Hepatic stellate cell (primary cell): ENCODE results near the gene MAFF.
A peak's percentile ranks its signal among the peaks of the same experiment; 100 is the strongest.

Experiments
- DNase-seq: peaks from one replicate; pipeline ENCODE4 v3.0.0; 2011; ENCODE audit warnings: low spot score

MAFF gene

DNA sequence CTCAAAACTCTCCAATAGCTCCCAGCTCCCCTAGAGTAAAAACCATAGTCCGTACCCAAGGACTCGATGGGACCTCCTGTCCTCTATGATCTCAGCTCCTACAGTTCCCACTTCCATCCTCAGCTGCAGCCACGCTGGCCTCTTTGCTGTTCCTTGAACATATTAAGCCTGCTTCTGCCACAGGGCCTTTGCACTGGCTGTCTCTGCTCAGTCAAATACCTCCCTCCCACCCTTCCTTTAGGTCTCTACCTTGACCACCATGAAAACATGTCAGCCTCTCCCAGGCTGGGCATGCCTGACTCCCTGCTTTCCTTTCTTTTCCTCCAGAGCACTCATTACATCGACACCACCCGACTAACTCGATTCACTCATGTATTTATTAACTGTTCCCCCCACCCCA, 46.5 kb downstream of the MAFF start:
- DNase-seq: no peak

DNA sequence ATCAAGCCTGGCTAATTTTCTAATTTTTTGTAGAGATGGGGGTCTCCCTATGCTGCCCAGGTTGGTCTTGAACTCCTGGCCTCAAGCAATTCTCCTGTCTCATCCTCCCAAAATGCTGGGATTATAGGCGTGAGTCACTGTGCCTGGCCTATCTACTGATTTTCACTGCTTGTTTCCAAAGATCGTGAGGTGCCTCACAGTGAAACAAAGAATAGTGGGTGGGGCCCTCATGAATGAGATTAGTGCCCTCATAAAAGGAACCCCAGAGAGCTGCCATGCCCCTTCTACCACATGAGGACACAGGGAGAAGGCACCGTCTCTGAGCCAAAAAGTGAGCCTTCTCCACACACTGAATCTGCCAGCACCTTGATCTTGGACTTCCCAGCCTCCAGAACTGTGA, 47.5 kb downstream of the MAFF start:
- no peak for DNase-seq

DNA sequence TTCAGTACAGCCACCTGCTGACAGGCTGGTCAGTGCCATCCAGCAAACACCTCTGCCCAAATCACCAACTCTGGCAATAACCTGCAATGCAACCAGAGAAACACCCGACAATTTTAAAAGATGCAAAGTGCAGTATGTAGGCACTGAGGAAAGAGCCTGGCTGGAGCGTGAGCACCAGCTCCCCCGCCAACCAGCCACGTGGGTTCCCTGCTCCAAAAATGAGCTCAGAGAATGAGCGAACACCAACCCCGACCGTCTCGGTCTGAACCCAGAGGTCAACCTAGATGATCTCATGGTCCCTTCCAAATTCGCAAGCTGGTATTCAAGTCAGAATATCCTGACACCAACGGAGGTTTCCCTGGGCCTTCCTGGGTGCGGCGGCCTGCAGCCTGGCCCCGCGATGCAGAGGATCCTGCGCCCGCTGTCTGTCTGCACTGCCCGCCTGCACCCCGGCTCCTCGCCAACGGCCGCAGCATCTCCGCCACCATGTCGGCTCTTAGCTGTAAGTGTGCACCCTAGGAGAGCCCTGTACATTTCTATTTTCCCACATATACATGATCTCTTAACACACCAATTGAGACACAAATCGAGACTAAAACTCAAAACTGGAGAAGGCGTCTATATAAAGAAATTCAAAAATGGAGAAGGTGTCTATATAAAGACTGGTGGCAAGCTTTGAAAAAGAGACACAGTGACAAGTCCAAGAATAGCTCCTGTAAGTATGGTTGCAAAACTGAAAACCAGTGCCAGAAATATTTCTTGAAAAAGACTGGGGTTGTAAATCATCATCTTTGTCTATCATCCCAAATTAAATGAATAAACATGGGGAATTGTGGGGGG, 48.2 kb downstream of the MAFF start:
- no peak for DNase-seq

GRCh38 chr22:38250643-38251340, 49.0 kb downstream of the MAFF start:
- no peak for DNase-seq

DNA sequence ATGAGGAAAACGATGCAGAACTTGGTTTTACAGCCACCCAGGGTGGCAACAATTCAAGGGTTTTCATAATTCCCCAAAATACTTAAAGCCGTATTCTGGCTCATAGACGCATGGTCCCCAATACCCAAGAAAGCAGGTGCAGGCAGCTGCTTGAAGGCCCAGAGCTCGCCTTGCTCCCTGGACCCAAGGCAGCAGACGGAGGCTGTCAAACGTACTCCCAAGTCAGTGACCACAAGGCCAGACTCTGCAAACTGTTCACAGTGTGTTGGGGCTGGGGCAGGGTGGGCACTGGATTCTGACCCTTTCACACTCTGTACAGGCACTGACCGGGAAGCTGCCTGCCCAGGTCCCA, 49.5 kb downstream of the MAFF start:
- DNase-seq: no peak

DNA sequence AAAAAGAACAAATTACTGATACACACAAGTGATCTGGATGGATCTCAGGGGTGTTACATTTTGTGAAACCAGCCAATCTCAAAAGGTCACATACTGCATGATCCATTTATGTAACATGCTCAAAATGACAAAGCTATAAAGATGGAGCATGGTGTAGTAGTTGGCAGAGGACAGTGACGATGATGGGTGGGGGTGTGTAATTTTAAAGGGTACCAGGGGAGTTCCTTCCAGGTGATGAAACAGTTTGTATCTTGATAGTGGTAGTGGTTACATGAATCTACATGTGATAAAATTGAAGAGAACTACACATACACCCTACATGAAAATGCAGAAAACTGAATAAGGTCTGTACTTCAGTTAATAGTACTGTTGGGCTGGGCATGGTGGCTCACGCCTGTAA, 53.9 kb downstream of the MAFF start:
- DNase-seq: no peak

GRCh38 chr22:38257181-38257580, 55.4 kb downstream of the MAFF start:
- DNase-seq: peak; percentile 75

DNA sequence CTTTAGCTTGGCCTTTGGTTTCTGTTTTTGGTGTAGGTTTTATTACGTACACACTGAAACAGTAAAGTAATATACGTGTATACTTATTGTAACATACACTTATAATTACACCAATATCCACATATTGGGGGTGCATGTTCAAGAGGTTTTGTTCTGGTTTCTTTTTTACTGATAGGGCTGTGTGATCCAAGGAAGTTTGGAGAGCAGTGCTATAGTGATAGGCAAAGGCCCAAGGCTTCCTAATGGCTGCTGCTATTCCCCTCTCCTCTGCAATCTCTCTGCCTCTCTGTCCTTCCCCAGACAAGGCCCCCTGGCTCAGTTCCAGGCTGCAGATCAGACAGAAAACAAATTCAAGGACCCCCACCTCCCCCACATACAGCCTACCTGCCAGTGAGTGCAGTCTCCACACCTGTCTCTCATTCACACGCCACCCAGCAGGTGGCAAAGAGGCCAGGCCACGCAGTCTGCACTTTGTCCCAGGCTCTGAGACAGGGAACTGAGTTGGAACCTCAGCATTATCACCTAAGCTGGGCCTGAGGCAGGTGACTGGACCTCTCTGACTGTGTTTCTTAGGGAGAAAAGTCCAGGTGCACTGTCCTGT, 56.0 kb downstream of the MAFF start:
- DNase-seq: no peak

DNA sequence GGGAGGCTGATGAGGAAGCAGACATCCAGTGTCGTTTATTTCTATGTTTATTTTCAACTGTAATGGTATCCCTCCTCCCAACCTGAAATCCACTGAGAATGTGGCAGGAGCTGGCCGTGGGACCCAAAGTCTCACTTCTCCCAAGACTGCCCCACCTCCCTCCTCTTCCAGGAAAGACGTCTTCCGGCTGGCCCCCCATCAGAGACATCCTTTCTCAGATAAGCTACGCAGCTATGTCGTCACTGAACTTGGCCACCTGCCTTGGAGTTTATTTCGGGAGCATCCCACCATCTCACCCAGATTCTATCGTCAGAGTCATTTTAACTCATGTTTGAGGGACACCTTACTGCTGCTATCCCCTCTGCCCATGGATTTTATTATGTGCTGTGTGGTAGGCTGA, 57.1 kb downstream of the MAFF start:
- DNase-seq: no peak

- no peak for DNase-seq
Observed at GRCh38 chr22:38259370-38259769, 57.6 kb downstream of the MAFF start.

DNA sequence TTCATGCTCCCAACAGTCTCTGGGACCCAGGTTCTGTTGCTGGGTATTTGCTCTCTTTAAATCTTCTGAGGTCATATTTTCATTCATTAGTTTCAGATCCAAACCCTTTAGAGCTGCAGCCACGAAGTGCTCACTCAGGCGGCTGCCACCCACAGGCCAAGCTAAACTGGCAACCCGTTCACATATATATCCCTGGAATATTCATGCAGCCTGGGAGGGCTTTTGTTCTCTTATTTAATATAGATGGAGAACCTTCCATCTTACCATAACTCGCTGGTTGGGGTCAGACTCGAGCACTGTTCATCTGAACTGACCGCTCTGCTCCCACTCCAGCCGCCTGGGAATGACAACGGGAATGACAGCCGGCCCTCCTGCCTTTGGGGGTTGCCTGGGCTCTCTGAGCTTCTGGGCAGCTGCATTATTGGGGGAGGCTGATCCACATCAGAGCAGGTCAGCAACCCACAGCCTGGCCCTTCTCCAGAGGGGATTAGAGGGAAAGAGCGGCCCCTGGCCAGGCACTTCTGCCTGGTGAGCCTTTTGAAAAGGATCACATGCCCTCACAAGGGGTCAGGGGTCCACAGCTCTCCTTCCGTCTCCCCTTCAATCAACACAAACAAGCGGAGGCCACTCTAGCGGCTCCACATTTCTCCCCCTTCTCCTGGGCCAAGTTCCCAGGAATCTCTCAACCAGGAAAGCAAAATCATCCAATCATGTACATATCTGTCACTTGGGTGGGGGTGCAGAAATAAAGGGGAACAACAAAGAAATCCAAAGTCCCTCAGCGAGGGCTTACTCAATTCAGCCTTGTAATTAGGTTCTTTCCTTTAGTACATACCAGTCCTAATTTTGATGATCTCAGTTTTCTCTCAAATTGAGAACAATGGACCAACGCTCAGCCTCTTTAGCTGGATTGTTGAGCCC, 59.2 kb downstream of the MAFF start:
- peak; percentile 32 for DNase-seq

DNA sequence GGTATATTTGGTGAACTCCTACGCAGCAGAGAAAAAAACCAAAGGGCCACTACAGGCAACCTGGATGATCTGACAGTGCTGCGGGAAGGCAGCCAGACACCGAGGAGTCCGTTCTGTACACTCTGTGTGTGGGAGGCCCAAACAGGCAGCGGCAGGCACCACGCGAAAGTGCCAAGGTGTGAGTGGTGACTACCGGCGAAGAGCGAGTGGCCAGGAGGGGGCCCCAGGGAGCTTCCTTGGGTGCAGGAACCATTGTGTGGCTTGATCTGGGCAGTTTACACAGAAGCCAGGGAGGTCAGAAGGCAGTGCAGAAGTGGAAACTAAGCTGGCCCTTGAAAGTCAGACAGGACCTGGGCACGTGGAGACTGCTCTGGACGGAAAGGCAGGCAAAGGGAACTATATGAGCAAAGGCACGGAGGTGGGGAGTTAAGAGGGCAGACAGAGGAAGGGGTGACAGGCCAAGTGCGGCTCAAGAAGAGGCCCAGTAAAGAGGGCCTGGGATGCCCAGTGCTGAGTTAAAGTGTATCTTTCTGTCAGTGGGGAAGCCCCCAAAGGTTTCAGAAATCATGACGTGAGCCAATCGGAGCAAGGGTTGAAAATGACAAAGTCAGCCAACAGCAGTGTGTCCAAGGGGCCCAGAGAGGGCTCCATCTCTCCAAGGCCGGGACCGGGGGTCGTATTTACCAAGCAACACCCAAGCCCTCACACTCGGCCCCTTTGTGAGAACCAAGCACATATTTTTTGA, 60.4 kb downstream of the MAFF start:
- DNase-seq: peak; percentile 43

DNA sequence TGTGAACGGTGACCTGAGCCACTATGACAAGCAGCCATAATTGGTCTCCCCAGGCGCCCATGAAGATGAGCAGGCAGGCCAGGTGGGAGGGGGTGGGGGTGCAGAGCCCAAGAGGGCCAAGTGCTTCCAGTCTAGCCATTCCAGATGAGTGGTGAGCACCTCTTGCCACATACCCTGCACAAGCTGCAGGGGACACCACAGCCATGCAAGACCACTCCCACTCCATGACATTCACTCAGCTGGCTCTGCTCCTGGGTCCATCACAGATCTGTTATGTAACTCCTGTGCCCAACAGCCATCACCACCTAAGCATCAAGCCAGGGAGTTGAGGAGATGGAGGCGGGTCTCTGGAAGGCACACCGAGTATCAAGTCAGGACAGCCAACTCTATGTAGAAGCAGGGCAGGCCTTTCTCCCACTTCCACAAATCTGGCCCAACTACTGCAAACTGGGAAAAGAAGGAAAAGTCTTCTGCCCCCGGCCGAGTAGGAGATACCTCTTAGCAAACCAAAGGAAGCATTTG, 62.6 kb downstream of the MAFF start:
- DNase-seq: no peak
